Measurements from ENCODE around the gene TRAPPC10.

The TRAPPC10 gene

DNA sequence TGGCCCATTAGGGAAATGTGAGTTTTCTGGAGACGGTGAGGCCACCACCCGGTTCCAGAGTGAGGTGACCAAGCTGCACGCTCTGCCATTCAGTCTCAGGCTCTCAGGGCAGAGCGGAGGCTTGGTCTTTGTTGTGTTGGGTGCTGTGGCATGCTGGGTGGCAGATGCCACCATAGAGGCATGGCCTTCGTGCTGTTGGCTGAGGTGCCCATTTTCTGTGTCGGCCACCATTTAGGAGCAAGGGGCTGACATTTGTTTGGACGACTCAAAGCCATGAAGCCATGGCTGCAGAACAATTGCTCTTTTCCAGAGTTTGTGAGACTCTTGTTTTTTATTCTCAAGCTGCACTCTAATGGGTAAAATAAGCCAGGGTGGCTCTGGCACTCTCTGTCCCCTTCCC lies 58.3 kb downstream of the TRAPPC10 start:
- H3K36me3 Mint-ChIP-seq (ENCODE audit: low read depth), result peaks cover 52% of the 10 kb centered on the region
- DNase-seq, result no peak
- no peak overlapping the region for H3K27ac Mint-ChIP-seq
- no peaks in the 10 kb centered on the region for H3K27me3 Mint-ChIP-seq
- no peak overlapping the region for H3K4me3 Mint-ChIP-seq
- no peaks in the 10 kb centered on the region for H3K9me3 Mint-ChIP-seq
- peaks cover 31% of the 10 kb centered on the region for H3K4me1 Mint-ChIP-seq
- no peak for ATAC-seq

DNA sequence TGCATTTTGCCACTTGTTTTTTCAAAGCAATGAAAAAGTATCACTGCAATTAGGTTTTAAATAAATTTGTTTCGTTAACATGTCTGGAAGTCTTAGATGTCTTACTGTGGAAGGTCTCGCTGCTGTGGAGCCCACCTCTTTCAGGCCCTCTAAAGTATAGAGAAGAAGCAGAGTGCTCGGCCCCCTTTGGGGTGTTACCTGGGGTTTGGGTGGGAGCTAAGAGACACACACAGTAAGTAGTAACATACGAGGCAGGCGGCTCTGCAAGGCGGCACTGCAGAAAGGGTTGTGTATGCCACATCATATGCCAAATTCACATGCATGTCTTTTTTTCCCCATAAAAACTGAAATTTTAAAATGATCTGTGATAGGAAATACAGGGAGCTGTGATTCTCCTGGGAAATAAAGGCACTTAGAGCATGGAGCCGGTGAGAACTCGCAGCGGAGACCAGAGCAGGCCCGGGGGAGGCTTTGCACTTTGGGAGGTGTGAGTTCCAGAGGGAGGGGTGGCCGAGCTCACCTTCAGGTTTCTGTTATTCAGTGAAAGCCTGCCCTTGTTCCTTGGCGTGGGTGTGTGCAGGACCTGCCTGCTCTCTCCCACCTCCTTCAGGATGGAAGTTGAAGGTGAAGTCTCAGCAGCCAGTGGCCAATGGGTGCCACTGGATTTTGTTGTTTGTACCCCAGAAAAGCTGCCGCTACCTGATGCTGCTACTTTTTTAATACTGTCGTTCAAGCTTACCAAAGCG lies 59.4 kb downstream of the TRAPPC10 start:
- no peak for ATAC-seq
- no peaks in the 10 kb centered on the region for H3K27me3 Mint-ChIP-seq
- H3K4me1 Mint-ChIP-seq, result peaks cover 24% of the 10 kb centered on the region
- H3K9me3 Mint-ChIP-seq, result no peaks in the 10 kb centered on the region
- H3K4me3 Mint-ChIP-seq, result no peak overlapping the region
- H3K36me3 Mint-ChIP-seq (ENCODE audit: low read depth), result peaks cover 53% of the 10 kb centered on the region
- DNase-seq, result no peak
- H3K27ac Mint-ChIP-seq, result no peak overlapping the region

DNA sequence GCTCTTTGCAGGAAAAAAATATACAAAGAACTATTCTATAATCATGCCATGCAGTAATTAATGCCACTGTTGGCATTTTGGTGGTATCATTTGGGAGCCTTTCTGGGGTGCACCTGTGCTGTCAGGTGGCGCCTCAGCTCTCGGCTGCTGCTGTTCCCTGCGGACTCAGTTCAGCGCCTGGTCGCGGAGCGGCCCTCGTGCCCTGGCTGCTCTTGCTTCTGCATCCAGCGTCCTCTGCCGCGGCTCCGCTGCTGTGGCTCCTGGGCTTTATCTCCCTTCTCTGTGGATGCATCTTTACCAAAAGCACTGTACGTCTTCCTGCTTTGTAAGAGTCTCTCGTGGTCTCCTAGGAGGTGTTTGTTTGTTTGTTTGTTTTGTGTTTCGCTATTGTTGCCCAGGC lies 60.0 kb downstream of the TRAPPC10 start:
- H3K36me3 Mint-ChIP-seq (ENCODE audit: low read depth), result peaks cover 54% of the 10 kb centered on the region
- H3K4me3 Mint-ChIP-seq, result no peak overlapping the region
- H3K27ac Mint-ChIP-seq, result no peak overlapping the region
- no peaks in the 10 kb centered on the region for H3K9me3 Mint-ChIP-seq
- peaks cover 21% of the 10 kb centered on the region for H3K4me1 Mint-ChIP-seq
- DNase-seq (no peak), ATAC-seq (no peak)
- H3K27me3 Mint-ChIP-seq, result no peaks in the 10 kb centered on the region

DNA sequence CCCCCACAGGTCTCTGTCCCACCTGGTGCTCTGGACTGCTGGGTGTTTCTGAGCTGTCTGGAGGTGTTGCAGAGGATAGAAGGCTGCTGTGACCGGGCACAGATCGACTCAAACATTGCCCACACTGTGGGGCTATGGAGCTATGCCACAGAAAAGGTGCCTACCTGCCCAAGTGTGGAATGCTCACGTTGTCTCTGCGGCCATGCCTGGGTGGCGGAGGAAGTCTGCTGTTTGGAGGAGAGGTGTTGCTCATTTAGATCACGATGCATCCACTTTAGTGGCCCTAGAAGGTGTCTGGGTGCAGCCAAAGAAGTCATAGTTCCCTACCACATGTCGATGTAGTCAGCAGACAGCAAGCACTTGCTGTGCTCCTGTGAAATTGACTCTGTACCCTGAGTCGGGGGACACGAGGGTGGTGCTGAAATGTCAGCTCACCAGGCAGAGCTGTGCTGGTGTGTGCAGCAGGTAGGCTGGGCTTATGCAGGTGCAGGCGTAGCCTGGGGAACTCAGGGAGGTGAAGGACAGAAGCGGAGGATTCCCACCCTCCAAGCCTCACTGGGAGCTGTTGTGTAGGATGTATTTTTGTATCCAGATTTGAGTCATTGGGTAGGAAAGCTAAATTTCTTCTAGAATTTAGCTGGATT lies 62.3 kb downstream of the TRAPPC10 start:
- no peak for DNase-seq
- peak; percentile 47 for ATAC-seq
- Mint-ChIP-seq H3K27ac (peak overlapping the region; percentile 65), H3K9me3 (no peaks in the 10 kb centered on the region), H3K4me1 (peaks cover 28% of the 10 kb centered on the region), H3K36me3 (ENCODE audit: low read depth) (peaks cover 56% of the 10 kb centered on the region), H3K4me3 (no peak overlapping the region), H3K27me3 (no peaks in the 10 kb centered on the region)

DNA sequence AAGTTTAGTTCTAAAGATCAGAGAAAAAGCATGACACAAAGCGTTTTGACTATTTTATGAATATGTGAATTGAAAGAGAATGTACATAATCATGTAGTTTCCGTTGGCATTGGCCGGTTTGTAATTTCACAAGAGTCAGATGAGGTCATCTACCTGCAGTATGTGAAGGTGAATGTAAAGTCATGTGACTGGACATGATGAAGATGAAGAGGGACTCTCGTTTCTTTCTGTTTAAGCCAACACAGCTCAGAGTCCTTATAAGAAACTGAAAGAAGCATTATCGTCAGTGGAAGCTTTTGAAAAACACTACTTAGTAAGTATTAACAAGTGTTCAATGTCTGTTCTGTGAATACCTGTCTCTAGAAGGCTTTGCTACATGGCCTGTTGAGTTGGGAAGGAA lies 64.2 kb downstream of the TRAPPC10 start:
- DNase-seq (no peak), ATAC-seq (no peak)
- peaks cover 60% of the 10 kb centered on the region for H3K36me3 Mint-ChIP-seq (ENCODE audit: low read depth)
- peaks cover 35% of the 10 kb centered on the region for H3K4me1 Mint-ChIP-seq
- no peaks in the 10 kb centered on the region for H3K27me3 Mint-ChIP-seq
- H3K27ac Mint-ChIP-seq, result peak overlapping the region; percentile 8
- H3K4me3 Mint-ChIP-seq, result no peak overlapping the region
- no peaks in the 10 kb centered on the region for H3K9me3 Mint-ChIP-seq

- no peaks in the 10 kb centered on the region for H3K9me3 Mint-ChIP-seq
- DNase-seq, result no peak
- H3K27ac Mint-ChIP-seq, result peak overlapping the region; percentile 72
- H3K27me3 Mint-ChIP-seq, result no peaks in the 10 kb centered on the region
- H3K36me3 Mint-ChIP-seq (ENCODE audit: low read depth), result peaks cover 73% of the 10 kb centered on the region
- peaks cover 56% of the 10 kb centered on the region for H3K4me1 Mint-ChIP-seq
- no peak for ATAC-seq
- H3K4me3 Mint-ChIP-seq, result no peak overlapping the region
Observed at GRCh38 chr21:44078411-44078981, 66.4 kb downstream of the TRAPPC10 start.

DNA sequence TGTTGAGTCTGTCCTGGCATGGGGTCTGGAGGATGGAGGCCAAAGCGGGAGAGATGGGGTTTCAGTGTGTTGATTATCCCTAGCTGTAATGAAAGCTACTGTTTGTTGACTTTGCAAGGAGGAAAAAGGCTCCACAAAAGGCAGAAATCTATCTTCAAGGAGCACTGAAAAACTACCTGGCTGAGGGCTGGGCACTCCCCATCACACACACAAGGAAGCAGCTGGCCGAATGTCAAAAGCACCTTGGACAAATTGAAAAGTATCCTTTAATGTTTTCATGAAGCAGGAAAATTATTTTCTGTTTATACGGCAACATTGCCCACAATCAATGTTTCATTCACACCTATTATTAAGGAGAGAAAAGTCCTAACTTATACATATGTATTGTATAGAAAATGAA lies 67.3 kb downstream of the TRAPPC10 start:
- Mint-ChIP-seq H3K9me3 (no peaks in the 10 kb centered on the region), H3K4me1 (peaks cover 61% of the 10 kb centered on the region), H3K27ac (peak overlapping the region; percentile 15), H3K36me3 (ENCODE audit: low read depth) (peaks cover 68% of the 10 kb centered on the region), H3K4me3 (no peak overlapping the region), H3K27me3 (no peaks in the 10 kb centered on the region)
- DNase-seq, result no peak
- ATAC-seq, result no peak

DNA sequence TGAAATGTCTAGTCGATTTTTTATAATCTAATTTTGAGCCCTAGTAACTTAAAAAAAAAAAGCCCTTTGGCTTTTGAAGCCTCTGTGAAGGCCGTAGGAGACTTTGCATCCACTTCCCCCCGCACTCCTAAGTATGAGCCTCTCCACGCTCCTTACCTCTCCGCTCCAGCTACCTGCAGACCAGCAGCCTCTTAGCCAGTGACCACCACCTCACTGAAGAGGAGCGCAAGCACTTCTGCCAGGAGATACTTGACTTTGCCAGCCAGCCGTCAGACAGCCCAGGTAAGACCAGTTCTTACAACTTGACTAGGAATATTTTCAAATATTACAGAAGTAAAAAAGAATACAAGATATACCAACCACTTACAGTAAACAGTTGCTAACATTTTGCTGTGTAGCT lies 67.7 kb downstream of the TRAPPC10 start:
- no peak overlapping the region for H3K4me3 Mint-ChIP-seq
- no peaks in the 10 kb centered on the region for H3K27me3 Mint-ChIP-seq
- H3K27ac Mint-ChIP-seq, result peak overlapping the region; percentile 45
- no peaks in the 10 kb centered on the region for H3K9me3 Mint-ChIP-seq
- DNase-seq (no peak), ATAC-seq (no peak)
- H3K36me3 Mint-ChIP-seq (ENCODE audit: low read depth), result peaks cover 69% of the 10 kb centered on the region
- H3K4me1 Mint-ChIP-seq, result peaks cover 63% of the 10 kb centered on the region

DNA sequence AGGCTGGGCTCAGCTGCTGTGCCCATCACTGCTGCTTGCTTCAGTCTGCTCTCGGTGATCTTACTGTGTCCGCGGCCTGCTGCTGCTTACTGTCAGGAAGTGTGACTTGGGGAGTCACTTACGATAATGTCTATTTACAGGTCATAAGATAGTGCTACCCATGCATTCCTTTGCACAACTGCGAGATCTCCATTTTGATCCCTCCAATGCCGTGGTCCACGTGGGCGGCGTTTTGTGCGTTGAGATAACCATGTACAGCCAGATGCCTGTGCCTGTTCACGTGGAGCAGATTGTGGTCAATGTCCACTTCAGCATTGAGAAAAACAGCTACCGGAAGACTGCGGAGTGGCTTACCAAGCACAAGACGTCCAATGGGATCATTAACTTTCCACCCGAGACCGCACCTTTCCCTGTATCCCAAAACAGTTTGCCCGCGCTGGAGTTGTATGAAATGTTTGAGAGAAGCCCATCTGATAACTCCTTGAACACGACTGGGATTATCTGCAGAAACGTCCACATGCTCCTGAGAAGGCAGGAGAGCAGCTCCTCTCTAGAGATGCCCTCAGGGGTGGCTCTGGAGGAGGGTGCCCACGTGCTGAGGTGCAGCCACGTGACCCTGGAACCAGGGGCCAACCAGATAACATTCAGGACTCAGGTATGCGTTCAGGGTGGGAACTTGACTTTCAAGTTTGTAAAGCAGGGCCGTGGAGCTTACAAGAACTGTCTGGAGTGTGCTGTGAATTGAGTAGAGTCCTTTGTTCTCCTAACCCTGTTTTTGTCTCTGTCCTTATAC lies 70.7 kb downstream of the TRAPPC10 start:
- H3K27ac Mint-ChIP-seq, result peak overlapping the region; percentile 98
- no peaks in the 10 kb centered on the region for H3K9me3 Mint-ChIP-seq
- H3K36me3 Mint-ChIP-seq (ENCODE audit: low read depth), result peaks cover 72% of the 10 kb centered on the region
- H3K27me3 Mint-ChIP-seq, result no peaks in the 10 kb centered on the region
- peaks cover 78% of the 10 kb centered on the region for H3K4me1 Mint-ChIP-seq
- H3K4me3 Mint-ChIP-seq, result peak overlapping the region; percentile 67
- DNase-seq (peak; percentile 34), ATAC-seq (no peak)

DNA sequence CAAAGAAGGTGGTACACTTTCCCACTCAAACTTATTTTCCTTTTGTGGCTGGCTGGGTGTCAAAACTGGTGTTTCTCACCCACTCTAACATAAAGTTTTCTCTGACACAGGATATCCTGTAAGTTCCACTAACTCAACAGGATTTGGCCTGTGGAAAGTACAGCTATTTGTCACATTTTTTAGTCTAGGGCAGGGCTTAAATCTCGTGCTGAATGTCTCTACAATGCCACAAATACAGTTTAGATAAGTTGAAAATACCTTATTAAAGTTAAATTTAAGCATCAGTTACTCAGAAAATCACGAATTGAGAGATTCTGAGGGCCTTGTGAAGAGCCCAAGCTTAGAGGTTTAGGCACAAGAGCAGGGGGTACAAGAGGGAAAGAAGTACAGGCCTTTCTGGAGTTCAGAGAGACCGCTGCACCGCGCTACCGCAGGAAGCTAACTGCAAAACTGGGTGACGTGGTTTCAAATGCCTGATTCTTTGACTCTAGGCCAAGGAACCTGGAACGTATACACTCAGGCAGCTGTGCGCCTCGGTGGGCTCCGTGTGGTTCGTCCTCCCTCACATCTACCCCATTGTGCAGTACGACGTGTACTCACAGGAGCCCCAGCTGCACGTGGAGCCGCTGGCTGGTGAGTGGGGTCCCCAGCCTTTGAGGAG lies 71.7 kb downstream of the TRAPPC10 start:
- no peaks in the 10 kb centered on the region for H3K27me3 Mint-ChIP-seq
- DNase-seq (peak; percentile 67), ATAC-seq (peak; percentile 89)
- H3K4me3 Mint-ChIP-seq, result peak overlapping the region; percentile 67
- H3K36me3 Mint-ChIP-seq (ENCODE audit: low read depth), result peaks cover 72% of the 10 kb centered on the region
- H3K9me3 Mint-ChIP-seq, result no peaks in the 10 kb centered on the region
- H3K27ac Mint-ChIP-seq, result peak overlapping the region; percentile 98
- peaks cover 80% of the 10 kb centered on the region for H3K4me1 Mint-ChIP-seq

DNA sequence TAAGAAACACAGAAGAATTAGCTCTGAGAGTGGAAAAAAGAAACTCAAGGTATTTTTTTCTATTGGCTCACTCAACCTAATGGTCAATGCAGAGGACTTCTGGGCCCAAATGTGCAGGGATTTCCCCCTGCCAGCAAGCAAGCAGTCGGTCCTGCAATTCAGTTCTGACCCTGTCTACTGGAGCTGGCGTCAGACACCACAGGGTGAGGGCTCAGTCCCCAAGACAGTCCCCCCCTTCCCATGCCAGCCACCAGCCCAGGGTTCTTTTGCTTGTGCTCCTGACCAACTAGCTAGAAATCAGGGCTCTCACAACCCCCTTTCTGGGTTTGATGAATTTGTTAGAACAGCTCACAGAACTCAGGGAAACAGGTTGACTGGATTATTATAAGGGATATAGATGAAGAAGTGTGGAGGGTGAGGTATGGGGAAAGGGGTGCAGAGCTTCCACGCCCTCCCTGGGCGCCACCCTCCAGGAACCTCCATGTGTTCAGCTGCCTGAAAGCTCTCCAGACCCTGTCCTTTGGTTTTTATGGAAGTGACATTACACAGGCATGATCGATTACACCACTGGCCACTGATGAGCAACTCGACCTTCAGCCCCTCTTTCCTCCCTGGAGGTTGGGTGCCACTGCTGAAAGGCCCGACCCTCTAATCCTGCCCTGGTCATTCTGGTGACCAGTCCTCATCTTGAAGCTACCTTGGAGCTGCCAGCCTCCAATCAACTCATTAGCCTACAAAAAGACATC lies 72.6 kb downstream of the TRAPPC10 start:
- DNase-seq (no peak), ATAC-seq (no peak)
- peaks cover 89% of the 10 kb centered on the region for H3K4me1 Mint-ChIP-seq
- H3K9me3 Mint-ChIP-seq, result no peaks in the 10 kb centered on the region
- peaks cover 74% of the 10 kb centered on the region for H3K36me3 Mint-ChIP-seq (ENCODE audit: low read depth)
- no peaks in the 10 kb centered on the region for H3K27me3 Mint-ChIP-seq
- peak overlapping the region; percentile 67 for H3K4me3 Mint-ChIP-seq
- peak overlapping the region; percentile 98 for H3K27ac Mint-ChIP-seq

GRCh38 chr21:44085491-44086321 lies 73.6 kb downstream of the TRAPPC10 start:
- Mint-ChIP-seq H3K9me3 (no peaks in the 10 kb centered on the region), H3K4me1 (peaks cover 95% of the 10 kb centered on the region), H3K27ac (peak overlapping the region; percentile 98), H3K4me3 (peak overlapping the region; percentile 67), H3K36me3 (ENCODE audit: low read depth) (peaks cover 78% of the 10 kb centered on the region), H3K27me3 (no peaks in the 10 kb centered on the region)
- DNase-seq (no peak), ATAC-seq (no peak)

Data from activated naive CD8-positive, alpha-beta T cell treated with anti-CD3 and anti-CD28 coated beads, Interleukin-2, amount 50 U/mL, for 24 hours (primary cell).